Spleen (tissue), 7 donors: Measurements from ENCODE around the gene PCDHA6.
A peak's percentile ranks its signal among the peaks of the same experiment; 100 is the strongest.

Experiments used
- CTCF ChIP-seq, 11 experiments: fragments of 200-600 bp in 7 of 11; fragments of 450-650 bp in 4 of 11; sonication (generic) in 4 of 11; IDR thresholded peaks in 8 of 11; conservative IDR thresholded peaks in 3 of 11; 1 replicate in 7 of 11; 2 replicates in 4 of 11; pipeline versions ENCODE4 v1.4.0 to v1.8.0; 2016 to 2021; ENCODE audit warnings: antibody characterized with exemption in 11 of 11, inconsistent platforms in 4 of 11, mild to moderate bottlenecking in 1 of 11
- POLR2A ChIP-seq, 3 donors: fragments of 450-650 bp; IDR thresholded peaks; one replicate each; pipeline ENCODE4 v1.5.1; 2017; ENCODE audit warnings: antibody characterized with exemption in 3 of 3, mild to moderate bottlenecking in 1 of 3
- donor health status: DM: no; HTN: no; CAD: no; lungs with moderate emphysema.
- donor health status: DM: no; HTN: no; CAD: no.
- donor health status: DM: no; HTN: no; CAD: no.

GRCh38 chr5:140855772-140856674 lies 28.3 kb downstream of the PCDHA6 start, which contains the start of gene PCDHA10:
- TF ChIP-seq CTCF (IDR thresholded peaks at IDR 0.05 in 8 of 11, conservative IDR thresholded peaks at IDR 0.05 in 3 of 11) (peak in 1 of 11 experiments; percentile 25), POLR2A (IDR thresholded peaks at IDR 0.05) (no peak)
